Measurements from ENCODE around the gene GPR87.

- no peak for TF ChIP-seq CTCF (IDR thresholded peaks at IDR 0.05)
- TF ChIP-seq MAX (CRISPR knock-in tag; IDR thresholded peaks at IDR 0.05): no peak
- TF ChIP-seq IRF1 (CRISPR knock-in tag; IDR thresholded peaks at IDR 0.05): no peak
- no peak for TF ChIP-seq USF2 (CRISPR knock-in tag; IDR thresholded peaks at IDR 0.05)
- TF ChIP-seq SP1 (CRISPR knock-in tag; conservative IDR thresholded peaks at IDR 0.05): no peak
- TF ChIP-seq FOXP1 (CRISPR knock-in tag; IDR thresholded peaks at IDR 0.05; ENCODE audit: borderline replicate concordance): no peak
- no peak for TF ChIP-seq PRDM15 (CRISPR knock-in tag; IDR thresholded peaks at IDR 0.05)
- no peak for TF ChIP-seq ATF3 (CRISPR knock-in tag; conservative IDR thresholded peaks at IDR 0.05)
- no peak for TF ChIP-seq ESRRA (CRISPR knock-in tag; IDR thresholded peaks at IDR 0.05; ENCODE audit: borderline replicate concordance)
- TF ChIP-seq ZBTB43 (CRISPR knock-in tag; IDR thresholded peaks at IDR 0.05): no peak
- no peak for TF ChIP-seq IRF2 (CRISPR knock-in tag; IDR thresholded peaks at IDR 0.05; ENCODE audit: borderline replicate concordance, low read depth)
- TF ChIP-seq TEAD1 (CRISPR knock-in tag; IDR thresholded peaks at IDR 0.05): no peak
- no peak for TF ChIP-seq TP53 (CRISPR knock-in tag; IDR thresholded peaks at IDR 0.05)
These were observed 13.8 kb upstream of the GPR87 start for GRCh38 chr3:151330379-151330778.
